Smooth muscle cell (in vitro differentiated cells): Measurements from ENCODE around the gene PDGFC. TPM values are rescaled to one million over a fixed set of nuclear protein-coding genes. Genes with fewer than 3 reads are reported as not detected.

ENCODE experiments used
- DNase-seq: peaks from one replicate; lab custom pipeline; 2025; ENCODE audit not compliant: unreplicated experiment; lab: John Stamatoyannopoulos, UW
- H2AFZ ChIP-seq: fragments of 200-600 bp; sonication (generic); 2 replicates; pipeline ENCODE4 v1.6.0; 2016; ENCODE audit warnings: antibody characterized with exemption, low read depth, mild to moderate bottlenecking
- H3F3A ChIP-seq: fragments of 200-600 bp; sonication (generic); 2 replicates; pipeline ENCODE4 v1.6.0; 2017; ENCODE audit warnings: antibody characterized with exemption, low read depth
- H3K27ac ChIP-seq: fragments of 200-600 bp; sonication (generic); 2 replicates; pipeline ENCODE4 v1.5.1; 2016; ENCODE audit warnings: low read depth, mild to moderate bottlenecking
- H3K27me3 ChIP-seq: fragments of 200-600 bp; sonication (generic); 2 replicates; pipeline ENCODE4 v1.6.1; 2016; ENCODE audit warnings: low read depth, mild to moderate bottlenecking
- H3K36me3 ChIP-seq: fragments of 200-600 bp; sonication (generic); 2 replicates; pipeline ENCODE4 v1.5.1; 2016; ENCODE audit warnings: low read depth
- H3K4me1 ChIP-seq: fragments of 200-600 bp; sonication (generic); 2 replicates; pipeline ENCODE4 v1.5.1; 2016; ENCODE audit warnings: low read depth
- H3K4me2 ChIP-seq: fragments of 200-600 bp; sonication (generic); 2 replicates; pipeline ENCODE4 v1.6.0; 2016; ENCODE audit warnings: mild to moderate bottlenecking
- H3K4me3 ChIP-seq: fragments of 200-600 bp; sonication (generic); 2 replicates; pipeline ENCODE4 v1.5.1; 2016; ENCODE audit warnings: mild to moderate bottlenecking
- H3K79me2 ChIP-seq: fragments of 200-600 bp; sonication (generic); 2 replicates; pipeline ENCODE4 v1.6.0; 2016; ENCODE audit warnings: low read depth, mild to moderate bottlenecking
- H3K9ac ChIP-seq: fragments of 200-600 bp; sonication (generic); 2 replicates; pipeline ENCODE4 v1.6.0; 2016; ENCODE audit warnings: low read depth
- H3K9me3 ChIP-seq: fragments of 200-600 bp; sonication (generic); replicated peaks from 2 replicates; pipeline ENCODE4 v1.5.1; 2016; ENCODE audit warnings: low read depth
- H4K20me1 ChIP-seq: fragments of 200-600 bp; sonication (generic); 2 replicates; pipeline ENCODE4 v1.6.0; 2016; ENCODE audit warnings: low read depth
- WGBS: methylation state at CpG from one replicate; pipeline ENCODE4 v1.1.7; 2016; ENCODE audit warnings: low lambda C conversion rate; 5-methylcytosine and 5-hydroxymethylcytosine counted together
- polyA plus RNA-seq: library from polyadenylated mRNA; unstranded; fragments of >200 nt; fragmentation: Nextera tagmentation; extraction: Ambion mirVana; gene quantifications from 2 replicates; pipeline ENCODE4 v1.2.1, GENCODE V29; 2016
- total RNA-seq: library from RNA; depleted of rRNA; stranded (reverse); fragments of >200 nt; gene quantifications from 2 replicates; pipeline ENCODE4 v1.2.3, GENCODE V29; 2014
- TF ChIP-seq, protein P1 (sequence below): fragments of 200-600 bp; sonication (generic); IDR thresholded peaks from 2 replicates; pipeline ENCODE4 v1.5.1; 2017; ENCODE audit warnings: borderline replicate concordance, mild to moderate bottlenecking, antibody characterized with exemption; ENCODE audit not compliant: insufficient read depth, poor library complexity, severe bottlenecking

Gene PDGFC
- total and polyA plus RNA-seq, 2 experiments from 2014 or later = 56.5 to 135 TPM

DNA sequence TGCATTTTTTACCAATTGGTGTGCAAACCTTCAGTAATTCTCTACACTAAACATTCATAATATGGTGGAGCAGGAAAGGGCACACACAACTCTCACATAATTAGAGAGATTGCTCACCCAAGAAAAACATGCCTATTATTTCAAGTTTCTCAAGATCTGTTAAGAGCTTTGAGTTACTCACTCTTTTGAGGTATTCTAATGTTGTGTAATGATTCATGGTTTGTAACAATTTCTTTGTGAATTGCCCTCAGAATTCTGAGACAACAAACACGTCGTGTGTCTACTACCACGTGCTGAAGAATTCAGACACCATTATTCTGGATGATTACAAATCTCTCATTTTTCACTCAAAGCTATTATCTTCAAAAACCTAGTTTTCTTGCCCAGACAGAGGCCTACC is 82.8 kb downstream of the PDGFC start:
- WGBS = 53% methylated on average over 3 of the region's 3 CpGs
- Histone ChIP-seq H3K9me3 (peaks cover 4% of the 10 kb centered on the region), H3K9ac (no peak overlapping the region), H3K4me2 (no peak overlapping the region), H3K36me3 (no peaks in the 10 kb centered on the region), H3K79me2 (peaks cover 90% of the 10 kb centered on the region), H3K27me3 (no peaks in the 10 kb centered on the region), H3F3A (no peaks in the 10 kb centered on the region), H3K4me3 (no peak overlapping the region), H2AFZ (no peak overlapping the region), H4K20me1 (peaks cover 40% of the 10 kb centered on the region), H3K4me1 (no peaks in the 10 kb centered on the region), H3K27ac (peak overlapping the region; percentile 73)
- no peak for DNase-seq
- TF ChIP-seq, protein P1, sequence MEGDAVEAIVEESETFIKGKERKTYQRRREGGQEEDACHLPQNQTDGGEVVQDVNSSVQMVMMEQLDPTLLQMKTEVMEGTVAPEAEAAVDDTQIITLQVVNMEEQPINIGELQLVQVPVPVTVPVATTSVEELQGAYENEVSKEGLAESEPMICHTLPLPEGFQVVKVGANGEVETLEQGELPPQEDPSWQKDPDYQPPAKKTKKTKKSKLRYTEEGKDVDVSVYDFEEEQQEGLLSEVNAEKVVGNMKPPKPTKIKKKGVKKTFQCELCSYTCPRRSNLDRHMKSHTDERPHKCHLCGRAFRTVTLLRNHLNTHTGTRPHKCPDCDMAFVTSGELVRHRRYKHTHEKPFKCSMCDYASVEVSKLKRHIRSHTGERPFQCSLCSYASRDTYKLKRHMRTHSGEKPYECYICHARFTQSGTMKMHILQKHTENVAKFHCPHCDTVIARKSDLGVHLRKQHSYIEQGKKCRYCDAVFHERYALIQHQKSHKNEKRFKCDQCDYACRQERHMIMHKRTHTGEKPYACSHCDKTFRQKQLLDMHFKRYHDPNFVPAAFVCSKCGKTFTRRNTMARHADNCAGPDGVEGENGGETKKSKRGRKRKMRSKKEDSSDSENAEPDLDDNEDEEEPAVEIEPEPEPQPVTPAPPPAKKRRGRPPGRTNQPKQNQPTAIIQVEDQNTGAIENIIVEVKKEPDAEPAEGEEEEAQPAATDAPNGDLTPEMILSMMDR = no peak

DNA sequence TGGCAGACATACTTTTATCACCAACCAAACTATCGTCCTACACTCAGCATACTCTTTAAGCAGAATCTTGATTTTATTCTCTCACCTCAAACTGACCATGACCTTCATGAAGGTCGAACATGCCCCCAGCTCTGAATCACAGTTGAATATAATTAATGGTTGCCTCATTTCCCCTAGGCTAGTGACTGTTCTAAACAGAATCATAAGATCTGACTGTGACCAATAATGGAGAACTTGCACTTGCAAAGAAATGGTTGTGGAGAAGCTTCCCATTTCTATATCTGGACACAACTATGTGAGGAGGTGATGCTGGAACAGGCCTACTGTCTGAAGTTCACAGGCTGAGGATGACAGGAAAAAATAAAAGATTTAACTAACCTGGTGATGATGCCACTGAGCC is 85.1 kb downstream of the PDGFC start:
- Histone ChIP-seq H3K27me3 (no peaks in the 10 kb centered on the region), H3K36me3 (no peaks in the 10 kb centered on the region), H2AFZ (no peak overlapping the region), H3K9me3 (peaks cover 4% of the 10 kb centered on the region), H3K4me1 (no peaks in the 10 kb centered on the region), H3K27ac (peak overlapping the region; percentile 18), H4K20me1 (peaks cover 19% of the 10 kb centered on the region), H3K4me2 (no peak overlapping the region), H3F3A (no peaks in the 10 kb centered on the region), H3K4me3 (no peak overlapping the region), H3K9ac (no peak overlapping the region), H3K79me2 (peaks cover 90% of the 10 kb centered on the region)
- 93% methylated on average over 2 of the region's 2 CpGs for WGBS
- TF ChIP-seq, protein P1 = no peak
- DNase-seq = no peak

DNA sequence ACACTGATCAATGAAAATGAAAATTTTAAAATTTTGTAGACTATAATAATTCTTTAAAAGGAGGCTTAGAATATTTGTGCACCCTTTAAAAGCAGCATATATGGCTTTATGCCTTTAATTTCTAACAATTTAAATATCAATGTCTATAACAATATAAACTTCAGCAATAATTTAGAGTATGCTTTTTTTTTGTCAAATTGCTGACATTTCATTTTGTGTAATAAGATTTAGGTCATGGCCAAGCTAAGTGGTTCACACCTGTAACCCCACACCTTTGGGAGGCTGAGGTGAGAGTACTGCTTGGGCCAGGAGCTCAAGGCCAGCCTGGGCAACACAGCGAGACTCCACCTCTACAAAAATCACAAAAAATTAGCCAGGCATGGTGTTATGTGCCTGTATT is 86.2 kb downstream of the PDGFC start:
- H4K20me1 ChIP-seq = peaks cover 12% of the 10 kb centered on the region
- H3K4me1 ChIP-seq = no peaks in the 10 kb centered on the region
- H3K4me2 ChIP-seq = peak overlapping the region; percentile 63
- H2AFZ ChIP-seq = no peak overlapping the region
- TF ChIP-seq, protein P1 = no peak
- WGBS = 96% methylated on average over 1 of the region's 1 CpG
- no peak overlapping the region for H3K9ac ChIP-seq
- peaks cover 89% of the 10 kb centered on the region for H3K79me2 ChIP-seq
- H3K9me3 ChIP-seq = peaks cover 4% of the 10 kb centered on the region
- no peaks in the 10 kb centered on the region for H3K27me3 ChIP-seq
- peak overlapping the region; percentile 63 for H3K27ac ChIP-seq
- DNase-seq = no peak
- H3F3A ChIP-seq = no peaks in the 10 kb centered on the region
- no peaks in the 10 kb centered on the region for H3K36me3 ChIP-seq
- H3K4me3 ChIP-seq = no peak overlapping the region

- DNase-seq = no peak
- Histone ChIP-seq H3K9ac (no peak overlapping the region), H3K27me3 (no peaks in the 10 kb centered on the region), H3K27ac (peak overlapping the region; percentile 63), H3K36me3 (no peaks in the 10 kb centered on the region), H3K4me2 (peak overlapping the region; percentile 63), H3K9me3 (peaks cover 4% of the 10 kb centered on the region), H3K4me3 (no peak overlapping the region), H3F3A (peaks cover 3% of the 10 kb centered on the region), H4K20me1 (peaks cover 6% of the 10 kb centered on the region), H3K4me1 (peaks cover 2% of the 10 kb centered on the region), H3K79me2 (peaks cover 83% of the 10 kb centered on the region), H2AFZ (no peak overlapping the region)
- WGBS = 10% methylated on average over 3 of the region's 3 CpGs
- TF ChIP-seq, protein P1 = no peak
Observed at GRCh38 chr4:156884183-156884582, 87.4 kb downstream of the PDGFC start.
